HFF-Myc (cell line): ENCODE data around the gene CCDC167.

Experiments
- DNase-seq: peaks from one replicate; pipeline ENCODE4 v3.0.0-alpha.2; 2011; ENCODE audit warnings: low read depth; ENCODE audit errors: extremely low read depth
- H3K4me3 ChIP-seq: replicated peaks from 2 replicates; pipeline ENCODE4 v1.5.1; 2011; ENCODE audit warnings: low read depth, mild to moderate bottlenecking, control low read depth, low read length
- TF ChIP-seq, protein P1 (sequence below): IDR thresholded peaks from 2 replicates; pipeline ENCODE4 v1.5.1; 2012; ENCODE audit warnings: mild to moderate bottlenecking, low read depth, low read length, control low read depth; ENCODE audit errors: missing control alignments

CCDC167 gene

DNA sequence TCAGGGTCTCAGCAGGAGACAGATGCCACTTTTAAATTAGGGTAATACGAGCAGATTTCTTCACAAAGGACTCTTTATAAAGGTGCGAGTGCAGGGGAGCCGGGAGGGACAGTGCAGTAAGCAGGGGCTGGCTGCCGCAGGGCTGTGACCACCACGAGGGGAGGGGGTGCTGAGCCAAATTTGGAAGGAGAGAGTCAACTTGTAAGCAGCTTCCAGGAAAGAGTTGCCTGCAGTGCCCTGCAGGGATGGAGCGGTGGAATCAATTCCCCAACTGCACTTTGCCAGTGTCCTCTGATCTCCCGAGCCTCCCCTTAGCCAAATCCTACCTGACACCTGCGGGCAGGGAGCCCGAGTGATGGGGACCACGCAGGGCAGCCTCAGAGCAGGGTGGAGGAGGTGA, 13.9 kb upstream of the CCDC167 start:
- no peak for DNase-seq
- H3K4me3 ChIP-seq: no peak overlapping the region
- TF ChIP-seq, protein P1, sequence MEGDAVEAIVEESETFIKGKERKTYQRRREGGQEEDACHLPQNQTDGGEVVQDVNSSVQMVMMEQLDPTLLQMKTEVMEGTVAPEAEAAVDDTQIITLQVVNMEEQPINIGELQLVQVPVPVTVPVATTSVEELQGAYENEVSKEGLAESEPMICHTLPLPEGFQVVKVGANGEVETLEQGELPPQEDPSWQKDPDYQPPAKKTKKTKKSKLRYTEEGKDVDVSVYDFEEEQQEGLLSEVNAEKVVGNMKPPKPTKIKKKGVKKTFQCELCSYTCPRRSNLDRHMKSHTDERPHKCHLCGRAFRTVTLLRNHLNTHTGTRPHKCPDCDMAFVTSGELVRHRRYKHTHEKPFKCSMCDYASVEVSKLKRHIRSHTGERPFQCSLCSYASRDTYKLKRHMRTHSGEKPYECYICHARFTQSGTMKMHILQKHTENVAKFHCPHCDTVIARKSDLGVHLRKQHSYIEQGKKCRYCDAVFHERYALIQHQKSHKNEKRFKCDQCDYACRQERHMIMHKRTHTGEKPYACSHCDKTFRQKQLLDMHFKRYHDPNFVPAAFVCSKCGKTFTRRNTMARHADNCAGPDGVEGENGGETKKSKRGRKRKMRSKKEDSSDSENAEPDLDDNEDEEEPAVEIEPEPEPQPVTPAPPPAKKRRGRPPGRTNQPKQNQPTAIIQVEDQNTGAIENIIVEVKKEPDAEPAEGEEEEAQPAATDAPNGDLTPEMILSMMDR: no peak

DNA sequence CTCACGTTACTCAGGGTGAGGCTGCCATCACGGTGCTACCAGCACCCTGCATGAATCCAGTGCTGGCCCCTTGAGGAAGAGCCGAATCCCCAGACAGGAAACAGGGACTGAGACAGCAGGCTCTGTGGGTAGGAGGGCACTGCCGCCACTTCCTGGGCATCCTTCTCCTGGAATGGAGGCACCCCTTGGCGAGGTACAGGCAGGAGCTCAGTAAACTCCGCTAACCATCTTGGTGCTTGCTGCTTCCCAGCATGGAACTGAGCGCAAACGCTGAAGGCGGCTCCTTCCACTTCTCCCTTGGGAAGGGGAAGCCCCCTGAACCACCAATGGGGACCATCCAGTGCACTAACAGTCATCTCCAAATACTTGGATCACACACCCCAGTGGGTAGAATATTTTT, 13.5 kb upstream of the CCDC167 start:
- H3K4me3 ChIP-seq: no peak overlapping the region
- DNase-seq: no peak
- TF ChIP-seq, protein P1: no peak

GRCh38 chr6:37512400-37513011, 12.8 kb upstream of the CCDC167 start:
- no peak for DNase-seq
- TF ChIP-seq, protein P1: no peak
- no peak overlapping the region for H3K4me3 ChIP-seq

DNA sequence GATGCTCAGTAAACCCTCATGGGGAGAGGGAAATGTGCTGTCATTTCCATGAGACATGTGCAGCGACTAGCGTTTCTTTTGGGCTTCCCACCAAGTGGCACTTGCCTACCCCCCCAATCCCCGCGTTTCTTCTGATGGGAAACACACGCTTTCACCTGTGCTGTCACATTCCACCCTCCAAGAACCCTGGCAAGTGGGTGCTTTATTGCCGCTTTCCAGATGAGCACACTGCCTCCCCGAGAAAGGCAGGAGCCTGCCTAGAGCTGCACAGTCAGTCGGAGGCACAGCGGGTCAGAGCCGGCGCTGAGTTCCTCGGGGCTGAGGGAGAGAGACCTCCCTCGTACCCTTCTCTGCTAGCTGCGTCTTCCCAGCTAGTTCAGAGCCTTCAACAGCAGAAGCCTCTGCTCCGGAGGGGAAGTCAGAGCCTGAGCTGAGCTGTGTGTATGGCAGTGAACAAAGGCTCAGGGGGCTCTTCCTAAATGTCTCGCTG, 12.3 kb upstream of the CCDC167 start:
- no peak for DNase-seq
- H3K4me3 ChIP-seq: no peak overlapping the region
- TF ChIP-seq, protein P1: no peak

- TF ChIP-seq, protein P1: no peak
Observed at GRCh38 chr6:37511201-37511600, 11.5 kb upstream of the CCDC167 start.

DNA sequence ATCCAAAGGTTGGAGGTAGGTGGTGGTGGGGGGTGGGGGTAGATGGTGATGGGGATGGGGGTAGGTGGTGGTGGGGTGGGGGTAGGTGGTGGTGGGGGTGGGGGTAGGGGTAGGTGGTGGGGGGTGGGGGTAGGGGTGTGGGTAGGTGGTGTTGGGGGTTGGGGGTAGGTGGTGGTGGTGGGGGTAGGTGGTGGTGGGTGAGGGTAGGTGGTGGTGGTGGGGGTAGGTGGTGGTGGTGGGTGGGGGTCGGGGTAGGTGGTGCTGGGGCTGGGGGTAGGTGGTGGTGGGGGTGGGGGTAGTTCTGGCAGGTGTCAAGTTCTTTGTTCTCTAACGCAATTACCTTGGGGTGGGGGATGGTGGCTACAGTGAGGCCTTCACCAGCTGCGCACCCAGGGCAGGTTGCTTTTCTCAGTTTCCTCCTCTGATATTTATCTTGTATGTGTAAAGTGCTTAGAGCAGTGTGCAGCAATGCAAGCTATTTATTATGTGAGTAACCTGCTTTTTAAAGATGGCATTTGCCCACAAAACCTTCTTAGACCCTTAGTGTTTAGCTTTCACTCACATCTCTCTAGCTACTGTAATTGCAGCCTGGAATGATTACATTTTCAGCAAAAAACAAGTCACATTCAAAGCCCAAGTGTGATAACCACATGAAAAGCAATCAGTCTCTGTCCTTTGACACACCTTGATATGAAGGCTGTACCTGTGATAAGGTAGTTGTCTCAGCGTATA, 8.2 kb upstream of the CCDC167 start:
- DNase-seq: no peak
- H3K4me3 ChIP-seq: no peak overlapping the region

More at GRCh38 chr6:37511201-37511600, 11.5 kb upstream of the CCDC167 start:
- DNase-seq: no peak
- no peak overlapping the region for H3K4me3 ChIP-seq

More for the DNA sequence above, 8.2 kb upstream of the CCDC167 start:
- TF ChIP-seq, protein P1: no peak
